Neutrophil (primary cell): ENCODE data around the gene RAB11FIP5.

Source experiments
- H3K27ac ChIP-seq: fragments of 200-600 bp; sonication (generic); 2 replicates; pipeline ENCODE4 v1.5.1; 2016; ENCODE audit warnings: mild to moderate bottlenecking, moderate library complexity
- H3K27me3 ChIP-seq: fragments of 200-600 bp; sonication (generic); 2 replicates; pipeline ENCODE4 v1.6.0; 2016; ENCODE audit warnings: mild to moderate bottlenecking
- H3K36me3 ChIP-seq: fragments of 200-600 bp; sonication (generic); 2 replicates; pipeline ENCODE4 v1.5.1; 2017
- H3K4me1 ChIP-seq, 2 experiments: fragments of 200-600 bp in 1 of 2; sonication (generic) in 1 of 2; 1 replicate in 1 of 2; 2 replicates in 1 of 2; pipeline versions ENCODE4 v1.5.1 to v1.6.1; 2013 to 2016; ENCODE audit warnings: low read depth in 1 of 2, low read length in 1 of 2, mild to moderate bottlenecking in 1 of 2, moderate library complexity in 1 of 2; ENCODE audit not compliant: control insufficient read depth in 1 of 2, insufficient read depth in 1 of 2
- H3K4me3 ChIP-seq, 2 experiments: fragments of 200-600 bp in 1 of 2; sonication (generic) in 1 of 2; 1 replicate in 1 of 2; 2 replicates in 1 of 2; pipeline ENCODE4 v1.5.1; 2013 to 2016; ENCODE audit warnings: low read depth in 1 of 2, low read length in 1 of 2, mild to moderate bottlenecking in 1 of 2, moderate library complexity in 1 of 2
- H3K9me3 ChIP-seq: fragments of 200-600 bp; sonication (generic); 2 replicates; pipeline ENCODE4 v1.5.1; 2016
- TF ChIP-seq, protein P1 (sequence below): fragments of 200-600 bp; sonication (generic); IDR thresholded peaks from 2 replicates; pipeline ENCODE4 v1.5.1; 2016; ENCODE audit warnings: antibody characterized with exemption

The RAB11FIP5 gene

DNA sequence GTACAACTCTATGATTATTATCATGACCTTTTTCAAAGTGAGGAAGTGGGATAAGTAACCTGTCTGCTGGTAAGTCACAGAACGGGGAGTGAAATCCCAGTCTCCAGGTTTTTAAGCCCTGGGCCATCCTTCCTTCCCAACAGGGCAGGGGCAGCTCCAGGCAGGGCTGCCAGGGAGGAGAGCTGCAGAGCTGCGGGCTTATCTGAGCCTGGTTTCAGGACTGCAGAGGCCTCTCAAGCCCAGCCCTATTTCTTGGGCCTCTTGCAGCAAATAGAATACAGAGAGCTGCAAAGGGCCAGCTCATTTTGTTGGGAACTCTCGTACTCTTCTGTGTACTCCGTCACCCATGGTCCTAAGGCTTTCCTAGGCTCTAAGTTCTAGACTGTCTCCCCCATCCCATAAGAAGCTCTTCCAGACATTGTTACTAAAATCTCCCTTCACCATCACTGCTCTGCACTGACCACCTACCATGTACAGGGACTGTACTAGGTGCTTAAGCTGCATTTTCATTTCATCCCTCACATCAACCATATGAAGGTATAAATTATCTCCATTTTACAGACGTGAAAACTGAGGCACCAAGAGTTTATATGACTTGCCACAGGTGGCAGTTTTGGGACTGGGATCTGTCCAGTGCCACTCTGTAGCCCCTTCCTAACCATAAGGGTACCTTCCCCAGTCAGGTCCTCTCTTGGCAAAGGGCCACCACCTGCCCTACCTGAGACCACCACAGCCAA is 3.1 kb downstream of the RAB11FIP5 start:
- Histone ChIP-seq H3K4me3 (no peak overlapping the region), H3K27me3 (peaks cover 77% of the 10 kb centered on the region), H3K36me3 (no peaks in the 10 kb centered on the region), H3K27ac (no peak overlapping the region), H3K9me3 (no peaks in the 10 kb centered on the region), H3K4me1 (peaks cover 16 to 21% of the 10 kb centered on the region in 2 experiments)
- TF ChIP-seq, protein P1, sequence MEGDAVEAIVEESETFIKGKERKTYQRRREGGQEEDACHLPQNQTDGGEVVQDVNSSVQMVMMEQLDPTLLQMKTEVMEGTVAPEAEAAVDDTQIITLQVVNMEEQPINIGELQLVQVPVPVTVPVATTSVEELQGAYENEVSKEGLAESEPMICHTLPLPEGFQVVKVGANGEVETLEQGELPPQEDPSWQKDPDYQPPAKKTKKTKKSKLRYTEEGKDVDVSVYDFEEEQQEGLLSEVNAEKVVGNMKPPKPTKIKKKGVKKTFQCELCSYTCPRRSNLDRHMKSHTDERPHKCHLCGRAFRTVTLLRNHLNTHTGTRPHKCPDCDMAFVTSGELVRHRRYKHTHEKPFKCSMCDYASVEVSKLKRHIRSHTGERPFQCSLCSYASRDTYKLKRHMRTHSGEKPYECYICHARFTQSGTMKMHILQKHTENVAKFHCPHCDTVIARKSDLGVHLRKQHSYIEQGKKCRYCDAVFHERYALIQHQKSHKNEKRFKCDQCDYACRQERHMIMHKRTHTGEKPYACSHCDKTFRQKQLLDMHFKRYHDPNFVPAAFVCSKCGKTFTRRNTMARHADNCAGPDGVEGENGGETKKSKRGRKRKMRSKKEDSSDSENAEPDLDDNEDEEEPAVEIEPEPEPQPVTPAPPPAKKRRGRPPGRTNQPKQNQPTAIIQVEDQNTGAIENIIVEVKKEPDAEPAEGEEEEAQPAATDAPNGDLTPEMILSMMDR: no peak

DNA sequence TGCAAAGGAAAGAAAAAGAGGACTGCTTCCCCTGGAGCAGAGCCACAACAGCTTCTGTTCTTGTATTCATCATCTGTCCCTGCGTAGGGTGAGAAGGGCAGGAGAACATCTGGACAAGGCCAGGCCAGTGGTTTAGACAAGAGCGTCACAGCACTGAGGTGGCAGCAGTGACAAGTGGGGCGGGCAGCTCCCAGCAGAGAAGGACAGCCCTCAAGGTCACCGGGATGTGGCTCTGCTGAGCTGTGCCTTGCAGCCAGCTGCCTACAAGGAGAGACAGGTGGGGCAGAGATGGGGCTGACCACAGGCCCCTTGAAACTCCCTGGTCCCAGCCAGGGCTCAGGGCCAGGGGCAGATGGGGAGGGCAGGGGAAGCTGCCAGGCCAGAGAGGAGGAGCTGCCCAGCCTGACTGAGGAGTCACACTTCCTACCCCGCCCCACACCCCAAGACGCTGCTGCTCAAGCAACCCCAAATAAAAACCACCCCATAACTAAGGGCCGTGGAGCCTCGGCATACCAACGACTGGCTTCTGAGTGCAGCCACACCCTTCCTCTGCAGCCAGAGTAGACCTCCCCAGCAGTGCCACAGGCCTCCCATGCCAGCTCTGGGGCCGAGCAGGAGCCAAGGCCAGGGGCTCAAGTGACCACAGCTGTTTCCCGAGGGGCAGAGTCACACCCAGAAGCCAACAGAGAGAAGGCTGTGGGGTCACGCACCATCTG is 5.4 kb downstream of the RAB11FIP5 start:
- H3K9me3 ChIP-seq: no peaks in the 10 kb centered on the region
- peaks cover 64% of the 10 kb centered on the region for H3K27me3 ChIP-seq
- H3K4me3 ChIP-seq: no peak overlapping the region
- H3K4me1 ChIP-seq: peaks cover 13 to 15% of the 10 kb centered on the region in 2 experiments
- no peaks in the 10 kb centered on the region for H3K36me3 ChIP-seq
- TF ChIP-seq, protein P1: no peak
- no peak overlapping the region for H3K27ac ChIP-seq

- H3K9me3 ChIP-seq: no peaks in the 10 kb centered on the region
- H3K36me3 ChIP-seq: no peaks in the 10 kb centered on the region
- H3K4me3 ChIP-seq: no peak overlapping the region
- TF ChIP-seq, protein P1: no peak
- peaks cover 58% of the 10 kb centered on the region for H3K27me3 ChIP-seq
- no peak overlapping the region for H3K27ac ChIP-seq
- H3K4me1 ChIP-seq: peaks cover 7 to 9% of the 10 kb centered on the region in 2 experiments
These were observed 6.0 kb downstream of the RAB11FIP5 start for GRCh38 chr2:73106791-73107190.

DNA sequence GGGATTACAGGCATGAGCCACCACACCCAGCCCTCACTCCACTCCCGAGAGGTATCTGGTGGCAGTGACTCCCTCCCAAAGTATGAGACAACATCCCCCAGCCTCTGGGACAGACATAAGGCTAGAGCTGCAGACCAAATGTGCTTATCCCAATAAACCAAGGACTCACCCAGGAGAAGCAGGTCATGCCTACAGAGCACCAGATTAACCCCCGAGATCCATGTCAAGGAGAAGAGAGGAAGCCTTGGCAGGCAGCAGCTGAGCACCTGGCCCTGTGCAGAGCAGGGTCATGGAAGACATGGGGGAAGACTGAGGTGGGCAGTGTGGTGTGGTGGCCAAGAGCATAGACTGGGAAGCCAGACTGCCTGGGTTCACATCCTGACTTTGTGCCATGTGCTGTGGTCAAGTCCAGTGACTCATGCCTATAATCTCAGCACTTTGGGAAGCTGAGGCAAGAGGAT is 7.2 kb downstream of the RAB11FIP5 start:
- Histone ChIP-seq H3K36me3 (no peaks in the 10 kb centered on the region), H3K4me1 (no peaks in the 10 kb centered on the region), H3K9me3 (no peaks in the 10 kb centered on the region), H3K4me3 (no peak overlapping the region), H3K27me3 (peaks cover 50% of the 10 kb centered on the region), H3K27ac (no peak overlapping the region)
- TF ChIP-seq, protein P1: no peak

- TF ChIP-seq, protein P1: no peak
- no peak overlapping the region for H3K27ac ChIP-seq
- no peaks in the 10 kb centered on the region for H3K36me3 ChIP-seq
- no peak overlapping the region for H3K4me3 ChIP-seq
- H3K9me3 ChIP-seq: no peaks in the 10 kb centered on the region
- peaks cover 44% of the 10 kb centered on the region for H3K27me3 ChIP-seq
- H3K4me1 ChIP-seq: no peaks in the 10 kb centered on the region
These were observed 7.8 kb downstream of the RAB11FIP5 start for GRCh38 chr2:73104933-73105332.
